Pulmonary artery endothelial cell (primary cell): ENCODE results near the gene HDX. TPM values are rescaled to one million over a fixed set of nuclear protein-coding genes. Genes with fewer than 3 reads are reported as not detected.
"Not testable (repeated sequence)": the region's sequence is repeated elsewhere in the genome, so short reads cannot be mapped to it uniquely, and the experiment has no call there.

ENCODE experiments used
- DNase-seq: peaks from one replicate; pipeline ENCODE4 v3.0.0-alpha.2; 2011; ENCODE audit warnings: low read depth, low spot score
- total RNA-seq: library from RNA; depleted of rRNA; stranded (reverse); fragments of >200 nt; gene quantifications from 2 replicates; pipeline ENCODE4 v1.2.3, GENCODE V29; 2014

The HDX gene, protein sequence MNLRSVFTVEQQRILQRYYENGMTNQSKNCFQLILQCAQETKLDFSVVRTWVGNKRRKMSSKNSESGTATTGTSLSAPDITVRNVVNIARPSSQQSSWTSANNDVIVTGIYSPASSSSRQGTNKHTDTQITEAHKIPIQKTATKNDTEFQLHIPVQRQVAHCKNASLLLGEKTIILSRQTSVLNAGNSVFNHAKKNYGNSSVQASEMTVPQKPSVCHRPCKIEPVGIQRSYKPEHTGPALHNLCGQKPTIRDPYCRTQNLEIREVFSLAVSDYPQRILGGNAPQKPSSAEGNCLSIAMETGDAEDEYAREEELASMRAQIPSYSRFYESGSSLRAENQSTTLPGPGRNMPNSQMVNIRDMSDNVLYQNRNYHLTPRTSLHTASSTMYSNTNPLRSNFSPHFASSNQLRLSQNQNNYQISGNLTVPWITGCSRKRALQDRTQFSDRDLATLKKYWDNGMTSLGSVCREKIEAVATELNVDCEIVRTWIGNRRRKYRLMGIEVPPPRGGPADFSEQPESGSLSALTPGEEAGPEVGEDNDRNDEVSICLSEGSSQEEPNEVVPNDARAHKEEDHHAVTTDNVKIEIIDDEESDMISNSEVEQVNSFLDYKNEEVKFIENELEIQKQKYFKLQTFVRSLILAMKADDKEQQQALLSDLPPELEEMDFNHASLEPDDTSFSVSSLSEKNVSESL
- 4.7 and 8.3 TPM in 2 replicates for total RNA-seq

DNA sequence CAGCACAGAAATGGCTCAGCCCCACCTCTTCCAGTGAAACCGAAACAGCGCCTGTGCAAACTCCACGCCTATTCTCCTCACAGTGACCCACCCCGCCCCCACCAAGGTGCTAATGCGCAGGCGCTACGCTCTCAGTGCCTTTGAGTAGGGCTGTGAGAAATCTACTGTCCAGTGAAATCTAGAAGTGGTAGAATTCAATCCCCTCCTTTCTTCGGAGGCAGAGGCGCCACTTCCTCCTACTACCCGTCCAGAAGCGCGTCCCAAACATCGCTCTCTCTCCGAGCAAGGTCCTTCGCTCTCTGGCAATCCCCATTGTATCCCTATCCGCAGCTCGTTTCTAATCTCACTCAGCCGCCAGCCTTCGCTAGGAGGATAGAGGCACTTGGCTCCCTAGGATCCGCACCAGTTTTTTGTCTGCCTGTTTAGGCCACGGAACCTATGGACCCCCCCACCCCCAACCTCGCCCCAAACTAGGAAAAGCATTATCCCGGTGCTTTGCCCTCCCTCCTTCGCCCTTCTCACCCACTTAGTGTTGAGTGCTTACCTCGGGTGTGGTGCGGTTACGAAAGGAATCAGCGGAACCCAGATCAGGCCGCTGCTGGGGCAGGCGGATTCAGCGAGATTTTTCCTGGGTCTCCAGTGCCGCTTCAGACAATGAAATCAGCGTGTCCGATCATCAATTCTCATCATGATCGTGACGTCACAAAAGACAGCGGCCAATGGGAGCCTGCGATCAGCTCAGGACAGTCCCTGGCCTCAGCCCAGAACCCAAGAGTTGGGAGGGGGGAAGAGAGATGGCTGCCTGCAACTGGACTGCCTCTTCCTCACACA, at the start of gene HDX:
HDX (minus strand) TSS at position 656 of the 831 bp plus-strand sequence. CDS start 27,056 bp downstream, outside the sequence.
- peak; percentile 51 for DNase-seq

DNA sequence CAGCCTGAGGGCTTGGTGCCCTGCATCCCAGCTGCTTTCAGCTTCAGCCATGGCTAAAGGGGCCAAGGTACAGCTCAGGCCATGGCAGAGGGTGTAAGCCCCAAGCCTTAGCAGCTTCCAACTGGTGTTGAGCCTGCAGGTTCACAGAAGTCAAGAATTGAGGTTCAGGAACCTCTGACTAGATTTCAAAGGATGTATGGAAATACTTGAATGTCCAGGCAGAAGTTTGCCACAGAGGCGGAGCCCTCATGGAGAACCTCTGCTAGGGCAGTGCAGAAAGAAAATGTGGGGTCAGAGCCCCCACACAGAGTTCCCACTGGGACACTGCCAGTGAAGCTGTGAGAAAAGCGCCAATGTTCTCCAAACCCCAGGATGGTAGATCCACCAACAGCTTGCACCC, 39.1 kb upstream of the HDX start:
- DNase-seq: not testable (repeated sequence)

- DNase-seq: not testable (repeated sequence)
Observed at GRCh38 chrX:84537627-84538026, 35.4 kb upstream of the HDX start.

DNA sequence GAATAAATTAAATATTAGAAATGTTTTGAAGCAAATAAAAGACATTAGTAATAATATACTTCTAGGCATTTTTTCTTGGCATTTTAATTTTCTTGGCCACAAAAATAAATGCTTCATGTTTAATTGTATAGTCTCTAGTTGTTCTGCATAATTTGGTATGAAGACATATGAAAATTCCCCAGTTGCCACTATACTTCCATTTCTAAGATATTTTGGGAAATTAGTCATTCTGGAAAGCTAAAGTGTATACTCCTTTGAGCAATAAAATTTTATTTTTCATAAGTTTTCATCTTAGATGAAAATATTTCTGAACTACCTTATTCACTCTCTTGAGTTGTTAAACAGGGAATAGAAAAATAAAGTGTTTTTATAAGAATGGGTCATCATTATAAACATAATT, 13.8 kb downstream of the HDX start:
- no peak for DNase-seq

- DNase-seq: no peak
Observed at GRCh38 chrX:84487365-84488353, 14.6 kb downstream of the HDX start.

GRCh38 chrX:84479086-84479485, 23.2 kb downstream of the HDX start:
- DNase-seq: no peak

DNA sequence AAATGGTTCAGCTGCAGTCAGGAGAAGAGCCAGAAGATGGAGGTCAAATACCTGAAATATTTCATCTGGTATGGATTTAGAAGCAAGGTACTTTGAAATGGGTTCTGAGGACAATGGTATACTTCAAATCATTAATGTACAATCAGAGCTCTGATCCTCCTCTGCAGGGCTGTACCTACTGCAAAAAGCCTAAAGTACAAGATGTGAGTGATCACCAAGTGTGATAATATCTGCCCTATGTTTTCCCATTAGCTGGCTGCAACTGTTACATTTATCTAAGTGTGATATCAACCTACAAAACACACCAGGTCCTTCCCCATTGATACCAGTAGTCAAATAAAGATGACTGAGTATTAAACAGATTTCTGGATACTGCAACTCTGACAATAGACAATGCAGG, 25.1 kb downstream of the HDX start:
- DNase-seq: no peak

DNA sequence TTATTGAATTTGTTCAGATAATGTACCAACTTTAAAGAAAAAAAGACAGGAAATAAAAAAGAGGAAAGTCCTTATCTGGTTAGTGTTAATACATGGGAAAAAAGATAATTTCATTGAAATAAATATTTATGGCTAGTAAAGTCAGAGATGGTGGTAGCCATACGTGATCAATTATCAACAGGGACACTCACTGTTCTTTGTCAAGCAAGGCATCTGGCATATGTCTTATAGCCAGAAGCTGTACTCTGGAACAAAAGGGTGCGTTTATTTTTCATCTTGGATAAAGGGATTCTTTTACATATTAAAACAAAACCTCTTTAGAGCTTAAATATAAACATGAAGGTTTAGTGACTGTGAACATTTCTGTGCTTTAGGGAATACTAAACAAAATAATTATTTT, 26.7 kb downstream of the HDX start:
- no peak for DNase-seq

GRCh38 chrX:84475101-84475500, 27.2 kb downstream of the HDX start:
- no peak for DNase-seq

- peak; percentile 13 for DNase-seq
Observed at GRCh38 chrX:84469226-84469625, 33.0 kb downstream of the HDX start.

GRCh38 chrX:84467898-84468297, 34.4 kb downstream of the HDX start:
- no peak for DNase-seq

- DNase-seq: no peak
Observed at GRCh38 chrX:84453351-84454246, 48.7 kb downstream of the HDX start.

GRCh38 chrX:84441143-84441542, 61.1 kb downstream of the HDX start:
- no peak for DNase-seq

DNA sequence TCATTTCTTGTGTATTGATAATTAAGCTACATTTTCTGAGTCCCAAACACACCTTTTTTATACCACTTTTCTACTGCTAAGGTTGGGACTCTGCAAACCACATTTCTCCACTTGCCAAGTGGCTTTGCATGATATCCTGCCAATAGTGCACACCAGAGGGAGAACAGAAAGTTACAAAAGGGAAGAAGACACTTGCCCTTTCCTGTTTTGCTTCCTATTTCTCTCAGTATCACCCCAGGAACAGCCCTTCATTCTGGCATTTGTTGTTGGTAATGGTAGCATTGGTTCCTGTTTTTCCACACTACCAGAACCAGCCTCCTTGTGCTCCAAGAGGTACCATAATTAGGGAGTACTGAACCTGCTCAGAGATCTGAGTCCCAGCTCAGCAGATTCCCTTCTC, 87.1 kb downstream of the HDX start:
- DNase-seq: no peak

DNA sequence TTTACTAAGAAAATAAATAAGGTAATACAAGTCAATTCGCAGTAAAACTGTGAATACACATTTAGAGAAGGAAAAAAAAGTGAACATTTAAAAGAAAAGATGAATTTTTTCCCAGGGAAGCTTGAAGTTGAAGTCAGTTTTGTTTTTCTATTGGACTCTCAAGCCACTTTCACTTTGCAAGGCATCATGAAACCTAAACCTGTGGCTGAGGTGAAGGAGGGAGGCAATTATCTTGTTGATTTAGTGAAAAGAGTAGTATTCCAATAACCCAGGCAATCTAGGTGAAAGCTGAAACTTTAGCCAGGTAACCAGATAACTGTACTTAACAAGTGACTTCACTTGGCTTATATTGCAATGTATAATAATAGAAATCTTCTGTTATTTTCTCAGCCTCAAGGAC, 138.6 kb downstream of the HDX start:
- no peak for DNase-seq

- DNase-seq: no peak
Observed at GRCh38 chrX:84363051-84363450, 139.2 kb downstream of the HDX start.

DNA sequence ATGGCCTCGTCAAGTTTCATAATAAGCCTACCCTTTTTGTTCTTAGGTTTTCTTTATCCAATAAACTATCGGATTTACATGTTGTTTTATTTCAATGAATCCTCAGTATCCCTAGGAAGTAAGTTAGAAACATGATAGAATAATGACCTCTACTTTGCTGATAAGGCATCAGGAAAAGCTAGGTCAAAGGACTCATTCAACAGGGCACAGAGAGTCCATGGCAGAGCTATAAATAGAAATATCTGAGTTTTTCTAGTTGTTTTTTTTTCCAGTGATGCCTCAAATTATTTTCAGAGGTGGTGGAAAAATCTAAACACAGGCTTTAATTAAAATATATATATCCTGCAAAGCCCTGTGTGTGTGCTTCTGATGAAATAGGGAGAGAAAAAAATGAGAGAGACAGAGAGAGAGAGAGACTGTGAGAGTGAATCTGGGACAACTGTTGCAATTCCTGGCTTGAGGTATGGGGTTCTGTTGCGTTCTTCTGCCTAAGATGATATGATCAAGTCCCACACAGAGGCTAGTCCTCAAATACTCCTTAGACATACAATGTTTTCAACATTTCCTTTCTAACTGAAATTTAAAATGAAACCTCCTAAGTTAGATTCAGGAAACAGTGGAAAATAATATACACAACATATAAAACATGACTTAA, 139.9 kb downstream of the HDX start:
- DNase-seq: no peak

DNA sequence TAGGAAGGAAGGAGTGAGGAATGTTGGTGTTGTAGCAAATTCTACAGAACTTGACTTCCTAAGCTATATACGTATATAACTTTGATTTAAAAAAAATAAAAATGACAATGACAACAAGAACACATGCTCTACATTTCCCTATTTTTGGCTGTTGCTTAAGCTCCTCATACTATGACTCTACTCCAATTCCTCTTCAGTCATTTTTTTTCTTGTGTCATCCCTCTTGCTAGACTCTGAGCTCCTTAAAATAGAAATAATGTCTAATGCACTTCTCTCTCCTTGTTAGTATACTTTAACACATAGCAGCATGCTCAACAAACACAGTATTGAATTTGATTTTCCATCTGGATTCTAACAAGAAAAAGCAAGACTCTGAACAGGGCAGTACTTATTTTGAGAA, 144.0 kb downstream of the HDX start:
- DNase-seq: no peak

- DNase-seq: no peak
Observed at GRCh38 chrX:84357296-84357695, 145.0 kb downstream of the HDX start.
